ENCODE results near the gene LLGL1. TPM values are rescaled to one million over a fixed set of nuclear protein-coding genes. Genes with fewer than 3 reads are reported as not detected.

Gene LLGL1
- total RNA-seq, 1 donor from 2014 or later, result 46.1 TPM

- no peak for TF ChIP-seq CTCF (conservative IDR thresholded peaks at IDR 0.05; ENCODE audit: low read depth, low read length)
- no peak for DNase-seq (ENCODE audit: low read depth)
- peak overlapping the region; percentile 77 for H3K4me3 ChIP-seq (ENCODE audit: low read depth, low read length)
Measured at GRCh38 chr17:18182110-18182977, 43.1 kb upstream of the LLGL1 start.

DNA sequence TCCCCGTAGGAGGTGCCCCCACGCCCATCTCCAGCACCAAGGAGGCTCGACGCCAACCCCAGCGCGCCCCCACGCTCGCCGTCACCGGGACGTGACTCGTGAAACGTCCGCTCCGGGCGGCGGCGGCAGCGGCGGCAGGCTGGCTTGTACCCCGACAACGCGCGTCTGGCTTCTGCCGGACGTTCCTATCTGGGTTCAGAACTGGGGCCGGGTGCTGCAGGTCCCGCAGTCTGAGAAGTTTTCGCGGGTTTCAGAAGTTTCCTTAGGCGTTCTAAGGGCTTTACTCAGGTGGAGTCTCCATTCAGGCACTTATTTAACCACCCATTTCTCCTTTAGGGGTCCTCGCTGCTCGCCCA is 42.5 kb upstream of the LLGL1 start:
- peak overlapping the region; percentile 77 for H3K4me3 ChIP-seq (ENCODE audit: low read depth, low read length)
- no peak for DNase-seq (ENCODE audit: low read depth)
- no peak for TF ChIP-seq CTCF (conservative IDR thresholded peaks at IDR 0.05; ENCODE audit: low read depth, low read length)

DNA sequence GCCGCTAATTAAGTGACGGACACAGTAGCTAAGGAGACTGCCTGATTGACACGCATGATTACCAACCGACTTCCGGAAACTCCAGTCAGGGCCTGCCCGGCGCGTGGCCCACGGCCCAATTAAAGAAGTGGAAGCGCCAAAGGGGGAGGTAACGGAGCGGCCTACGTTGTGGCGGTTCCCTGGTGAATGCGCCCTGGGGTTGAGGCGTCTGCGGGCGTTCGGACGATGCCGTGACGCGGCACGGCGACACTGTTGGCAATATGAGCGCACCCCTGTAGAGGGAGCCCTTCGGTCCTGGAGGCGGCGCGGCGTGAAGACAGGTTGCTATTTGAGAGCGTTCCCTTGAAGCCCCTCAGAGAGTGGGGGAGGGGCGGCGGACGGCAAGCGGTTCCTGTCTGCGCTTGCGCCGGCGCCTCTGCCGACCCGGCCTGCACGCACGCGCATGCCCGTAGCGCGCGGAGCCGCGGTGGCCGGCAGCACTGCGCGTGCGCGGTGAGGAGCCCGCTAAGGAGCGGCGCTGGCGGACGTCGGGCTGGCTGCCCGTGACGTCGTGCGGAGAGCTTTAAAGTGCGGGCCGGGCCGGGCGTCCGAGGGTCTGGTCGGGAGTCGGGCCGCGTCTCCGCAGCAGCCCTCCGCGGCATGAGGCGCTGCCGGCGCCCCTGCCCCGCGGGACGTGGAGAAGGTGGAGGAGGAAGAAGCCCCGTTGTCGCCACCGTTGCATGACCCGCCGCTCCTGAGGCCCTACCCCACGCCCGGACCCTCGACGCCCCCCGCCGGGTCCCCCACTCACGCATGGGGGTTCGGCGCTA is 41.9 kb upstream of the LLGL1 start, which contains the start of gene ALKBH5:
TSS of gene ALKBH5 (plus strand) at position 495 of the 809 bp plus-strand sequence. CDS start 416 bp downstream, outside the sequence.
- TF ChIP-seq CTCF (conservative IDR thresholded peaks at IDR 0.05; ENCODE audit: low read depth, low read length), result peak; percentile 26

DNA sequence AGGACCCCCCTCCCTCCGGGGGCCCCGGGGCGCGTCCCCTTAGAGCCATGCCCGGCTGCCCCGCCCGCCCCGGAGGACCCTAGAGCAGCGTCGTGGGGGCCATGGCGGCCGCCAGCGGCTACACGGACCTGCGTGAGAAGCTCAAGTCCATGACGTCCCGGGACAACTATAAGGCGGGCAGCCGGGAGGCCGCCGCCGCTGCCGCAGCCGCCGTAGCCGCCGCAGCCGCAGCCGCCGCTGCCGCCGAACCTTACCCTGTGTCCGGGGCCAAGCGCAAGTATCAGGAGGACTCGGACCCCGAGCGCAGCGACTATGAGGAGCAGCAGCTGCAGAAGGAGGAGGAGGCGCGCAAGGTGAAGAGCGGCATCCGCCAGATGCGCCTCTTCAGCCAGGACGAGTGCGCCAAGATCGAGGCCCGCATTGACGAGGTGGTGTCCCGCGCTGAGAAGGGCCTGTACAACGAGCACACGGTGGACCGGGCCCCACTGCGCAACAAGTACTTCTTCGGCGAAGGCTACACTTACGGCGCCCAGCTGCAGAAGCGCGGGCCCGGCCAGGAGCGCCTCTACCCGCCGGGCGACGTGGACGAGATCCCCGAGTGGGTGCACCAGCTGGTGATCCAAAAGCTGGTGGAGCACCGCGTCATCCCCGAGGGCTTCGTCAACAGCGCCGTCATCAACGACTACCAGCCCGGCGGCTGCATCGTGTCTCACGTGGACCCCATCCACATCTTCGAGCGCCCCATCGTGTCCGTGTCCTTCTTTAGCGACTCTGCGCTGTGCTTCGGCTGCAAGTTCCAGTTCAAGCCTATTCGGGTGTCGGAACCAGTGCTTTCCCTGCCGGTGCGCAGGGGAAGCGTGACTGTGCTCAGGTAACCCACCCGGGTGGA is 41.0 kb upstream of the LLGL1 start:
- DNase-seq (ENCODE audit: low read depth), result no peak
- no peak for TF ChIP-seq CTCF (conservative IDR thresholded peaks at IDR 0.05; ENCODE audit: low read depth, low read length)
- H3K4me3 ChIP-seq (ENCODE audit: low read depth, low read length), result peak overlapping the region; percentile 77

More for the DNA sequence above, 41.9 kb upstream of the LLGL1 start, which contains the start of gene ALKBH5:
- peak; percentile 96 for DNase-seq (ENCODE audit: low read depth)
- H3K4me3 ChIP-seq (ENCODE audit: low read depth, low read length), result peak within 1 kb of the TSS; percentile 77

DNA sequence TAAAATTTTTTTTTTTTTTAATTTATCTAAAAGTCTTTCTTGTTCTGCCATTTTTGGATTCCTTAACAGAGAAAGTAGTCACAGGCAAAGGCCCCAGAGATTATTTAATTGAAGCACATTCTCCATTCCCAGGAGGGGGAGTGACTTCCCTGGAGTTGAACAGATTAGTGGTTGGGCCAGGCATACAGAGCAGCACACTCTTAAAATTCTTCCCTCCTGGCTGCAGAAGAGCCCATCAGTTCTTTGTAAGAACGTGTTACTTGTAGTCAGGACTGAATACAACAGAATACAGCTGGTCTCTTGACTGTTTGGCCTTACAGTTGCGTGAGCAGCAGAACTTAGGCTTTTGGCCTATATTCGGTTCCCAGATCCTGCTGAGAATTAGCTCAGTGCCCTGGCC is 40.0 kb upstream of the LLGL1 start:
- DNase-seq (ENCODE audit: low read depth), result no peak
- H3K4me3 ChIP-seq (ENCODE audit: low read depth, low read length), result peak overlapping the region; percentile 77
- no peak for TF ChIP-seq CTCF (conservative IDR thresholded peaks at IDR 0.05; ENCODE audit: low read depth, low read length)

- TF ChIP-seq CTCF (conservative IDR thresholded peaks at IDR 0.05; ENCODE audit: low read depth, low read length), result no peak
- no peak for DNase-seq (ENCODE audit: low read depth)
- peak overlapping the region; percentile 77 for H3K4me3 ChIP-seq (ENCODE audit: low read depth, low read length)
Measured at GRCh38 chr17:18185832-18186626, 39.4 kb upstream of the LLGL1 start.

Measured in epithelial cell of proximal tubule (primary cell).